NCI-H1417 treated with DMSO at 0.1 percent for 48 hours (cell line): Measurements from ENCODE around the gene SLC22A7.

ENCODE experiments used
- DNase-seq: peaks from one replicate; lab custom pipeline; 2025; lab: John Stamatoyannopoulos, UW

Gene SLC22A7

DNA sequence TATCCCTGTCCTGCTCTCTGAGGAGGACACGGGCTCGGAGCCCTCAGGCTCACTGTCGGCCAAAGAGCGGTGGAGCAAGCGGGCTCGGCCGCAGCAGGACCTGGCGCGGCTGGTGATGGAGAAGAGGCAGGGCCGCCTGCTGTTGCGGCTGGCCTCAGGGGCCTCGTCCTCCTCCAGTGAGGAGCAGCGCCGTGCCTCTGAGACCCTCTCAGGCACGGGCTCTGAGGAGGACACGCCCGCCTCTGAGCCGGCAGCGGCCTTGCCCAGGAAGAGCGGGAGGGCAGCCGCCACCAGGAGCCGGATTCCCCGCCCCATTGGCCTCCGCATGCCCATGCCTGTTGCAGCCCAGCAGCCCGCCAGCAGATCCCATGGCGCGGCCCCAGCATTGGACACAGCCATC lies 14.2 kb upstream of the SLC22A7 start:
- no peak for DNase-seq

DNA sequence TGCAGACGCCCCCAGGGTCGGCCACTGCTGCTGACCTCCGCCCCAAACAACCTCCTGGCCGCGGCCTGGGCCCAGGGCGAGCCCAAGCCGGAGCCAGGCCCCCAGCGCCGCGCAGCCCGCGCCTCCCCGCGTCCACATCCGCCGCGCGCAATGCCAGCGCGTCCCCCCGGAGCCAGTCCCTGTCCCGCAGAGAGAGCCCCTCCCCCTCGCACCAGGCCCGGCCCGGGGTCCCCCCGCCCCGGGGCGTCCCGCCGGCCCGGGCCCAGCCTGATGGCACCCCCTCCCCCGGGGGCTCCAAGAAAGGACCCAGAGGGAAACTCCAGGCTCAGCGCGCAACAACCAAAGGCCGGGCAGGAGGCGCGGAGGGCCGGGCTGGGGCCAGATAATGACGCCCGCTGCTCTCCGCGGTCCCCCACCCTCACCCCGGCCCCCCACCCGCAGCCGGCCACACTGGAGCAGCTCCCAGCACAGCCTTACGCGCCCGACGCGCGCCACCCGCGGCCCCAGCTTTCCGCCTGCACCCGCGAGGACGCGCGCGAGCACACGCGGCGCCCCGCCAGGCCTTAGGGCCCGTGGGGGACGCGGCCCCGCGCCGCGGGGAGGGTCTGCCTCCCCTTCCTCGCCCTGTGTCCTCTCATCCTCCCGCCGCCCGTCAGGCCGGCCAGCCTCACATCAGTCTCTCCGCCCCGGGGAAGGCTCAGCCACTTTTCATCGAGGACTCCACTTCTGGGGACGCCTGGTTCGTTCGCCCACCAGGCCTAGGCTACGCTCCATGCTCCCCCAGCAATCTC lies 12.9 kb upstream of the SLC22A7 start:
- DNase-seq, result no peak

DNA sequence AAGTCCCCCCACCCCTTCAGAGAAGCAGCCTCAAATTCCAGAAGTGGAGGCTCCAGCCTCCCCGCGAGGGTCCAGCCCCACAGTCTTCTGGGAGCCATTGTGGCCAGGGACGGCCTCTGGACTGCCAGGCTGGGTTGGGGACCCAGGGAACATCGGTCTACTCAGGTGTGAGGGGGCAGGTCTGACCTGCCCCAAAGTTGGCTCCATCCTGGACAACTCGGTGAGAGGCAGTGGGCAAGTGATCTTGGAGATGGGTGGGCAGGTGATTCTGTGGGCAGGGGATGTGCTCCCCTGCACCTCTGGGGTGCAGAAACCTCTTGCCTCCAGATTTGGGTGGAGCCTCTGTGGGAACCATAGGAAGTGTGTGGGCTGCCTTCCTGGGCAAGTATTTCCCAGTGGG lies 12.2 kb upstream of the SLC22A7 start:
- DNase-seq, result no peak

DNA sequence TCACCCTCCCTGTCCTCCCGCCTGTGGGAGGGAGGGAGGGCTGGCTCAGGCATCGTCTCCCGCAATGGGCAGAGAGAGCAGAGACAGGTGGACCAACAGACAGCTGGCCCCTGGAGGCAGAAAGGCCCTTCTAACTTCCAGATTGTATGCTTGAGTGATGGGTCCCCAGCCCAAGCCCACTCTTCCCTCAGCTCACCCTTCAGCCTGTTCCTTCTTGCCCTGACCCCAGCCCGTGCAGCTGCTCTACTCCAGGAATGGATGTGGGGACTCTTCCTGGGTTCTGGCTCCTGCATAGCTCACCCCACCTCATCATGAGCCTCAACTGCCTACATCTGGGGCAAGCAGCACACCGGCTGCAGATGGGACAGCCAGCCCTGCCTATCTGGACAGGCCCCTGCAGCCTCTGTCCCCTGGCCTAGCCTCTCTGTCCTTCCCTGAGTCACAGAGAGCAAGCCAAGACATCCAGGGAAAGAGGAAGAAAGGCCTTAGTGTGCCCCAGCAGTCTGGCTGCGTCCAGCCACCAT lies 11.5 kb upstream of the SLC22A7 start:
- no peak for DNase-seq

DNA sequence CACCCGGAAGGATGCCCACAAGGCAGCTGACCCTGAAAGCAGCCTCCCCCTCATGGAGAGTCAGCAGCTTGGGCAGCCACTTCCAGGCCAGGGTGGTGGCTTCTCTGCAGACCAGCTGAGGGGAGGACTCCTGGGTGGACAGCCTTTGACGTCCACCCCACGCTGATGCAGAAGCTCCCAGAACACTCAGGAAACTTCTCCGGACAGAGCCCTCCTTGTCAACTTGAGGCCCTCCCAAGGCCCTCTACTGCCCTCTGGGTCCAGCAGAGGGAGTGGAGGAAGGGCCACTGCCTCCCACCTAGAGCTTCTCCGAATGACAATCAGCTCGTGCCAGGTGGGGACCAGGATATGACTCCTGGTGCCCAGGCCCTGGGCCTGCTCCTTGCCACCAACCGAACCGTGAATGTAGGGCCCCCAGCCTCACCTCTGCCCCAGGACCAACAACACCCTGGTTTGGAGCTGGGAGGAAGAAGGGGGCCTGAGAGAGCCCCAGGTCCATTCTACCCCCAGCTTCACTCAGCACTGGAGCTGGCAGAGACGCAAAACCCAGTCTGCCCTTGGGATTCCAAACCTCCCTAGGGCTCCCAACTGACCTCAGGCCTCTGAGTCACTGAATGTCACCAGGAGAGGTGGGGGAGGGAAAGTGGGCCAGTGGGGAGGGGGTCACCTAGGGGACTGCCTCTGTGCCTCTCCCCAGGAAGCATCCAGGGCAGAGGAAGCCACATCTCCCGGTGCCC lies 10.9 kb upstream of the SLC22A7 start:
- no peak for DNase-seq

DNA sequence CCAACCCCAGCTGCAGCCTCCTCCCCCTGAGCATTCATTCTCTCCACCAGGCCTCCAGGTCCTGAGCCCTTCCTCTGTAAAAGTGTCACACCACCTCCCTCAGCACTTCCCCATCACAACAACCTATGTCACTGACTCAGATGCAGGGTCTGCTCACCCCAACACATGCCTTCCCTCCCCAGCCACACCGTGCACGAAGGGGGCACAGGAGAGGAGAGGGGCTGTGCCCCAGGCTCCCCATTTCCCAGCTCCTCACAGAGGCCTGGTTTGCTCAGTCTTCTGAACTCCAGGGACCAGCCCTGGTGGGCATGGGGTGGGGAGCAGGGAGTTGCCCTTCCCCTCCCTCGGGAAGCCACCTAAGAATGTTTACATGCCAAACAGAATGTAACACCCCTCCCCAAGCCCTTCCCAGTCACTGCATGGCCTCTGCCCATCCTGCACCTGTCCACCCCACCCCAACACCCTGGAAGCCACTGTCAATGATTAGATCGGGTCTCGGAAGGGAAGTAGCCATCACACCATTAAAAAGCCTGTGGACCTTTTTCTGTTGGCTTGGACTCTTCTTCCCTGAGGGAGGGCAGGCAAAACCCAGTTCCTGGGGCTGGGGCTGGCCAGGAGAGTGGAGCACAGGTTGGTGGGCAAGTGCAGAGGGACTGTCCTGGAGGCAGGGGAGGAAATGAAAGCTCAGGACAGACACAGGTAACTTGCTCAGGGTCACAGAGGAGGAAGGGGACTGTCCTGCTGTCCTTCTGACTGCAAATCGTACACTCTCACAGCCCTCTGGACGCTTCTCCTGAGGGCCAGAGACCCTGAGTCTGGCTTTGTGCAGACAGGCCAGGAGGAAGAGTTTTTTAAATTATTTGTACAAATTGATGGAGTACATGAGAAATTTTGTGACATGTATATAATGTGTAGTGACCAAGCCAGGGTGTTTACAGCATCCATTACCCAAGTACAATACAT lies 10.1 kb upstream of the SLC22A7 start:
- DNase-seq, result no peak

DNA sequence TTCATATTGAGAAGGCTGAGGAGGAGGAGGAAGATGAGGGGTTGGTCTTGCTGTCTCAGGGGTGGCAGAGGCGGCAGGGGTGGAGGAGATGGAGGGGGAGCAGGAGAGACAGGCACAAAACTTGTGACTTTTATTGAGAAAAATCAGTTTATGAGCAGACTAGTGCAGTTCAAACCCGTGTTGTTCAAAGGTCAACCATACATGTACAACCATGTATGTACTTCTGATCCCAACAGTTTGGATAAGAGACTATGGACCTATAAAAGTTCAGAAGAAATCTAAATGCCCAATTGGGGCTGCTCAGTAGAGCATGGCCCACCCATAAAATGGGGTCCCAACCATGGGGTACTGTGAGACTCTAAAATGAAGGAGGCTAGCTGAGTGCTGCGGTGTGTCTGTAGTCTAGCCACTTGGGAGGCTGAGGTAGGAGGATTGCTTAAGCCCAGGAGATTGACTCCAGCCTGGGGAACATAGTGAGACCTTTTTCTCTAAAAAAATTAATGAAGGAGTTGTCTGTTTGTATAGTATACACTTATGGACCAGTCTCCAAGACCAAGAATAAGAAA lies 7.6 kb upstream of the SLC22A7 start:
- no peak for DNase-seq

DNA sequence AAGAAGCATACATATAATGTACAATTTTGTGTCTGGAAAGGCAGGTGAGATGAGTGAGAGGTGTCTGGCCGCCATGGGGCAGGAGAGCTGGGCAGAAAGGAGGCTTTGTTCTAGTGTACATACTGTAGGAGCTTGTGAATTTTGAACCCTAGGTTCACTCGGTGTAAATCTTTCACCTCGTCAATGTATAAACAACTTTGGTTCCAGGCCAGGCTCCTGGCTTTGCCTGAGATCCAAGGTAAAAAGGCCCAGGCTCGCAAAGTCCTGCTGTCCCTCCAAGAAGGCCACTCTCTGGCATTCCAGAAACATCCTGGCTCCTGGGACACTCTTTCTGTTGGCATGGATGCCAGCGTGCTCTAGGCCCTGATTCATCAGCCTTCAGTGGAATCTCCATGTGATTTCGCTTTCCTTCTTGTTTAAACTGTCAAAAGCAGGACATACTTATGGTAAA lies 7.1 kb upstream of the SLC22A7 start:
- DNase-seq, result no peak

DNA sequence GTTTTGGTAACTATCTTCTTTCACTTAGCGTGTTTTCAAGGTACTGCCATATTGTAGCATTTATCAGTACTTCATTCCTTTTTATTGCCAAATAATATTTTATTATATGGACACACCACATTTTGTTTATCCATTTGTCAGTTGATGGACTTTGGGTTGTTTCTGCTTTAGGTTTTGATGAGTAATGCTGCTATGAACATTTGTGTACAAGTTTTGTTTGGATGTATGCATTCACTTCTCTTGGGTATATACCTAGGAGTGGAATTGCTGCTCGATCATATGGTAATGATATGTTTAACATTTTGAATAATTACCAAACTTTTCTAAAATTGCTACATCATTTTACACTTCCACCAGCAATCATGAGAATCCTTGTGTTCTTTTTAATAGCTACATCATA lies 6.4 kb upstream of the SLC22A7 start:
- no peak for DNase-seq

DNA sequence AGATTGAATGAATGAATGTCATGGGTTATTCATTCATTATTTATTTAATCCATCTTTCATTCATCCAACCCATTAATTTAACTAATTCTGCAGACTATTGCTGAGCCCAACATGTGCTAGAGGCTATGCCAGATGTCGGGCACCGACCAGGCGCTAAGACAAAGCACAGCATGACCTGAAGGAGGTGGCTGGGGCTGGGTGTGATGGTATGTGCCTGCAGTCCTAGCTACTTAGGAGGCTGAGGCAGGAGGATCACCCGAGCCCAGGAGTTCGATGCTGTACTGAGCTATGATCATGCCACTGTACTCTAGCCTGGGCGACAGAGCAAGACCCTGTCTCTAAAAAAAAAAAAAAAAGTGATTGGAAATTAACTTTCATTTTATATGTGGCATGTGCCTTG lies 5.7 kb upstream of the SLC22A7 start:
- no peak for DNase-seq

DNA sequence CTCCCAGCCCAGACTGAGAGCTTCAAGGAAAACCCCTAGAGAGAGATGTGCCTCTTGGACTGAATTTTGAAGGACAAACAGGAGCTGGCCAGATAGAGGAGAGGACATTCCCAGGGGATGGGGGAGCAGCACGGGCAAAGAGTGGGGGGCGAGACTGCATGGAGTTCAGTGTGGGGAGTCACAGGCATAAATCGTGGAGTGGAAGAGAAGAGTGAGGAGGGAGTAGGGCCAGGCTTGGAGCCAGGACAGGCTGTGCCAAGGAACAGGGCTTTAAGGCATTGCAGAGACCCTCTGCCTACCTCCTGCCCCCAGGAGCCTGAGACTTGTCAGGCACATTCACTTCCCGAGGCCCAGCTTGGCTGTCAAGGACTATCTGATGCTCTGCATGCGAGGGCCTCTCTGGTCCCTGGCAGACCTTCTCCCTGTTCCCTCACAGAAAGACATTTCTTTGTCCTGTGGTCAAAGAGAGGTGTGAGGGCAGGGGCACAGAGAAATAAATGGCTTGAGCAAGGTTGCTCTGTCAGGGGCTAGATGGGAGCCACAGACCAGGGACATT lies 5.2 kb upstream of the SLC22A7 start:
- DNase-seq, result no peak

DNA sequence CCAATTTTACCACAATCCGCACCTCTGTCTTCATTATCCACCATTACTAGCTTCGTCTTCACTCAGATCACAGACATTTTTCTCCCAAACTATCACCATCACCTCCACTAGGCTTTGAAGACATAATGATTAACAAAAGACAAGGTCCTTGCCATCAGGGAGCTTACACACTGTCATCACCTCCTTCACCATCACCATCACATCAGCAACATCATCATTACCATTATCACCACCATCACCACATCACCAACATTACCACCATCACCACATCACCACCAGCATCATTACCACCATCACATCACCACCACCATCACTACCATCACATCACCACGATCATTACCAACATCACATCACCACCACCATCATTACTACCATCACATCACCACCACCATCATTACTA lies 4.4 kb upstream of the SLC22A7 start:
- DNase-seq, result no peak

DNA sequence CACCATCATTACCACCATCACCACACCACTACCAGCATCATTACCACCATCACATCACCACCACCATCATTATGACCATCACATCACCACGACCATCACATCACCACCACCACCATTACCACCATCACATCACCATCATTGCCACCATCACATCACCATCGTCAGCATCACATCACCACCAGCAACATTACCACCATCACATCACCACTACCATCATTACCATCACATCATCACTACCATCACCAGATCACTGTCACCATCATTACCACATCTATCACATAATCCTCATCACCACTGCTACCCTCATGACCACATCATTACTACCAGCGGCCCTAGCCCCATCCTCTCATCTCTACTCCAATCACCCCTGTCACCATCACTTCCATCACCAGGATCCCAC lies 3.5 kb upstream of the SLC22A7 start:
- DNase-seq, result no peak

DNA sequence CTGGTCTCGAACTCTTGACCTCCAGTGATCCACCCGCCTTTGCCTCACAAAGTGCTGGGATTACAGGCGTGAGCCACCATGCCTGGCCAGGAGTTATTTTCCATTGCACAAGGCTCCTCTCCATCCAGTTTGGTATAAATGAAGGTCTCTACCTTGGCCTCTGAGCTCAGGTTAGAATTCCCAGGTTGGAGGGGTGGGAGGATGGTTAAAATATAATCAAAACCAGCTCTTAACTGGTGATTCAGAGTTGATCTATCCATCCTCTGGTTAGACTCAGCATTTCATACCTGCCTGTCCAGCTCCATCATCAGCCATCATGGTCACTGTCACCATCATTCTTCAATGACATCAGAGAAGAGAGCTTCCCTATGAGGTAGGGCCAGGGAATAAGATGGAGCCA lies 2.6 kb upstream of the SLC22A7 start:
- no peak for DNase-seq

DNA sequence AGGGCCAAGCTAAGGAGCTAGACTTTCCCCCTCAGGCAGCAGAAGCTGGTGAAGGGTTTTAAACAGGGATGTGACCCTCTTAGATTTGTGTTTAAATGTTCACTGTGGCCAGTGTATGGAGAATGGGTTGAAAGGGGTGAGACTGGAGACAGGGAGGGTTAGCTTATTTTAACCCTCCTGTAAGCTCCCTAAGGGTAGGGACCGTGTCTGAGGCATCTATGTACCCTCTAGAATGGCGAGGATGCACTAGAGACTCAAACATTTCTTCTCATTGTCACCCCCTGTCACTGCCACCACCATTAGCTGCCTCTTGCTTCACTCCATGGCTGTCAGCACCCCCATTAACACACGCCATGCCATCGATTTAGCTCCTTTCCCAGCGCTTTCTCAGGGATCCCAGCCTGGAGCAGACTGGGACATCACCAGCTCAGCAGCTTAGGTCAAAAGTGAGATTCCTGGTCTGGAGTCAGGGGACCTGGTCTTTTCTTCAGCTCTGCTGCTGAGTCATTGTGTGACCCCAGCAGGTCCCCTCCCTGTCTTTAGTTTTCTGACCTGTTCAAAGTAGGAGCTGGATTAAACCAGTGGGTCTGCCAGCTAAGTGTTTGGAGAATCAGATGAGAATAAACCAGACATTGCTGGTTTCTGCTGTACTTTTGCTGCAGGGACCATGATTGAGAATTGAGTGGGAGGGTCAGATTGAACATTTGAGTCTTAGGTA lies 1.1 kb upstream of the SLC22A7 start:
- DNase-seq, result no peak

DNA sequence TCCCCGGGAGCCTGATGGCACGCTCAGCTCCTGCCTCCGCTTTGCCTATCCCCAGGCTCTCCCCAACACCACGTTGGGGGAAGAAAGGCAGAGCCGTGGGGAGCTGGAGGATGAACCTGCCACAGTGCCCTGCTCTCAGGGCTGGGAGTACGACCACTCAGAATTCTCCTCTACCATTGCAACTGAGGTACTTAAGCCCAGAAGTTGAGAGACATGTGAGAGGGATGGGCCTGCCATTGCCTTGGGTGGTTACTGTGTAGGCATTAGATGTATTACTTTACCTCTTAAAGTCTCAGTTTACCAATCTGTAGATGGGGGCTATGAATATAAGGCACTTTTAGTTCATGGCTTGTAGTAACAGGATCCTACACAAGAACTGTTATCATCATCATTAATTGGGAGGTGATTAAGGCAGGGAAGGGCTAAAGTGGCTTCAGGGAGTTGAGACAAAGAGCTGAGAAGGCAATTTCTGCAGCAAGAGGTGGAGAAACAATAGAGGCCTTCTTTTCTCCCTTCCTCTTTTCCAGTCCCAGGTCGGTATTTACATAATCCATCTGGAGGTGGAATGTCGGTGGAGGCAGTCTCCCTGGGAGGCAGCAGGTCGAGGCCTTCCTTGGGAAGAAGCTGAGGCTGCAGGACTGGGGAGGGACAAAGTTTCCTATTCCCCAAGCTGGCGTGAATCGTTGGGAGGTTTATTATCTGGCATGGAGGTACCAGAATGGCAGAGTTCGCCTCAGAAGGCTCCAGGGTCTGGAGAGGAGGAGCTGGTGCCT lies 691 bp downstream of the SLC22A7 start:
- no peak for DNase-seq

DNA sequence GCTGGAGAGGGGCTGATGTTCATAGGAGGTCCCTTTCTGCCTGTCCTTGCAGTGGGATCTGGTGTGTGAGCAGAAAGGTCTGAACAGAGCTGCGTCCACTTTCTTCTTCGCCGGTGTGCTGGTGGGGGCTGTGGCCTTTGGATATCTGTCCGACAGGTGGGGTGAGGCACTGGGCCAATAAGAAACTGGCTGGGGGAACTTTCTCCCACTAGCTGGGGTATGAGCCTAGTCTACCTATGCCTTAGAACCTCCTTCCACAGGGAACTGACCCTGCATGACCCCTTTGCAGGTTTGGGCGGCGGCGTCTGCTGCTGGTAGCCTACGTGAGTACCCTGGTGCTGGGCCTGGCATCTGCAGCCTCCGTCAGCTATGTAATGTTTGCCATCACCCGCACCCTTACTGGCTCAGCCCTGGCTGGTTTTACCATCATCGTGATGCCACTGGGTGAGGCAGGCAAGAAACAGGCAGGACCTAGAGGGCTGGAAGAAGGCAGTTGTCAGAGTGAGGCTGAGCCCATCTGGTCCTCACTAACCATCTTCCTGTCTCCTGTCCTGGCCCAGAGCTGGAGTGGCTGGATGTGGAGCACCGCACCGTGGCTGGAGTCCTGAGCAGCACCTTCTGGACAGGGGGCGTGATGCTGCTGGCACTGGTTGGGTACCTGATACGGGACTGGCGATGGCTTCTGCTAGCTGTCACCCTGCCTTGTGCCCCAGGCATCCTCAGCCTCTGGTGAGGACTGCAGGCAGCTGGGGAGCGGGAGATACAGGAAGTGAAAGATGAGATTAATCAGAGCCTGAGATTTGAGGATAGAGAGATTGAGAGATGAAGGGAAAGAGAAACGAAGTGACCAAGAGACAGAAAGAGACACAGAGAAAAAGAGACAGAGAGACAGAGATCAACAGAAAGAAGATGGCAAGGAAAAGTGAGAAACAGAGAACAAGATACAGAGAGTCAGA lies 1.6 kb downstream of the SLC22A7 start:
- DNase-seq, result no peak

DNA sequence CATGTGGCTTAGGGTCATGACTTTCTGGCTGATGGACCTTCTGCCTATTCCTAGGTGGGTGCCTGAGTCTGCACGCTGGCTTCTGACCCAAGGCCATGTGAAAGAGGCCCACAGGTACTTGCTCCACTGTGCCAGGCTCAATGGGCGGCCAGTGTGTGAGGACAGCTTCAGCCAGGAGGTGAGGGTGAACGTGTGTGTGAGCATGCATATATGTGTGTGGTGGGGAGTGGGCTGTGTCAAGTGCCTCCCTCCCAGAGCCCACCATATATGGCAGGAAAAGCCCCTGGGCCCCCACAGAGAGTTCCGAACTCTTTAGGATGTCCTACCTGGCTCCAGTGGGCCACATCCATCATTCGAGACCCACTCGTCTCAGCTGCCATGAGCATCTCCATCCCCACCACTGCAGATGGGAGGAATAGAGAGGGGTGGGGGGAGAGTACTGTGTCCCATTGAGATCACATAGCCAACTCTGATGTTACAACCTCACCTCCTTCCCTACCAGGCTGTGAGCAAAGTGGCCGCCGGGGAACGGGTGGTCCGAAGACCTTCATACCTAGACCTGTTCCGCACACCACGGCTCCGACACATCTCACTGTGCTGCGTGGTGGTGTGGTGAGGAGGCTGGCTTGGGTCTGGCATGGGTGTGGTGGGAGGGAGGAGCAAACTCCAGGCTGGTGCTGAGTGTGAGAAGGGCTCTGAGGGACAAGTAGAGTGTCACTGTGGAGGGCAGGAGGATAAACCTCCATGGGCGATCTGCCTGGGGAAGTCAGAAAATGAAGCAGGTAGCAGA lies 3.2 kb downstream of the SLC22A7 start:
- no peak for DNase-seq
